NOMO-1 (cell line): ENCODE measurements around the gene DOK3.
A peak's percentile ranks its signal among the peaks of the same experiment; 100 is the strongest.
"Not testable (repeated sequence)": the region's sequence is repeated elsewhere in the genome, so short reads cannot be mapped to it uniquely, and the experiment has no call there.

Source experiments
- DNase-seq, 2 experiments: peaks; one replicate each; lab custom pipeline; 2025; ENCODE audit not compliant: unreplicated experiment in 2 of 2; lab: John Stamatoyannopoulos, UW

Gene DOK3

GRCh38 chr5:177536386-177536785 lies 26.8 kb upstream of the DOK3 start:
- no peak for DNase-seq

- DNase-seq, result no peak
These were observed 25.5 kb upstream of the DOK3 start for GRCh38 chr5:177535125-177535524.

- not testable (repeated sequence) for DNase-seq
These were observed 24.8 kb upstream of the DOK3 start for GRCh38 chr5:177534433-177534832.

- DNase-seq, result no peak
These were observed 21.7 kb upstream of the DOK3 start for GRCh38 chr5:177531209-177531940.

- DNase-seq, result no peak
These were observed 21.0 kb upstream of the DOK3 start for GRCh38 chr5:177530638-177531037.

- no peak for DNase-seq
These were observed 19.9 kb upstream of the DOK3 start for GRCh38 chr5:177529247-177530203.

- no peak for DNase-seq
These were observed 19.0 kb upstream of the DOK3 start for GRCh38 chr5:177528631-177529030.

- no peak for DNase-seq
These were observed 18.0 kb upstream of the DOK3 start for GRCh38 chr5:177527595-177527994.

- DNase-seq, result no peak
These were observed 17.2 kb upstream of the DOK3 start for GRCh38 chr5:177526791-177527190.

- no peak for DNase-seq
These were observed 16.6 kb upstream of the DOK3 start for GRCh38 chr5:177526191-177526590.

- no peak for DNase-seq
These were observed 15.5 kb upstream of the DOK3 start for GRCh38 chr5:177524941-177525655.

GRCh38 chr5:177524539-177524900 lies 14.9 kb upstream of the DOK3 start:
- DNase-seq, result no peak

- DNase-seq, result no peak
These were observed 14.3 kb upstream of the DOK3 start for GRCh38 chr5:177523711-177524538.

- no peak for DNase-seq
These were observed 11.4 kb upstream of the DOK3 start for GRCh38 chr5:177520916-177521513.

GRCh38 chr5:177520271-177520670 lies 10.6 kb upstream of the DOK3 start:
- no peak for DNase-seq

- no peak for DNase-seq
These were observed 10.0 kb upstream of the DOK3 start for GRCh38 chr5:177519463-177520235.

- peak; percentile 96 to 99 for DNase-seq
These were observed 7.3 kb upstream of the DOK3 start, which contains the start of gene DDX41 for GRCh38 chr5:177516601-177517568. TSS of gene DDX41 (minus strand) at chr5:177516961. CDS start at chr5:177516945, 16 bp downstream.

- no peak for DNase-seq
These were observed 6.0 kb upstream of the DOK3 start for GRCh38 chr5:177515580-177515979.
